ENCODE results near the gene CMTM3. TPM values are rescaled to one million over a fixed set of nuclear protein-coding genes. Genes with fewer than 3 reads are reported as not detected.

CMTM3 gene
- total and polyA plus RNA-seq, 4 donors = 1.6 to 12.2 (median 4.6) TPM

DNA sequence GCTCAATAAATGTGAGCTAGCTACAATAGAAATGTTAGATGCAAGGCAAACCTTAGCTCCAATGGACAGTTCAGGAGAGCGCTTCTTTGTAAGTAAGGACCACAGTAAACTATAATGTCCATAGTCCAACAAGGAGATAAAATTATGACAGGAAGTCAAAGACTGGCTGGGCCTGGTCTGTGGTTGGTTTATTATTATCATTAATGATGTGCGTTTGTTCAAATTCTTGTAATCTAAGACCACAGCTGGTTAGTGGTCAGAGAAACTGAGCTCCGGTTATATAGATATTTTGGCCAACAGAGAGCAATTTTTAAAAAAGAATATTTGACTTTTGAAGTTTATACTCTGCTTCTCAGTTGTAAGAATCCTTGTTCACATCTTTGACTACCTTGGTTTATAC is 30.0 kb upstream of the CMTM3 start:
- WGBS = 93% methylated on average over 3 of the region's 3 CpGs

DNA sequence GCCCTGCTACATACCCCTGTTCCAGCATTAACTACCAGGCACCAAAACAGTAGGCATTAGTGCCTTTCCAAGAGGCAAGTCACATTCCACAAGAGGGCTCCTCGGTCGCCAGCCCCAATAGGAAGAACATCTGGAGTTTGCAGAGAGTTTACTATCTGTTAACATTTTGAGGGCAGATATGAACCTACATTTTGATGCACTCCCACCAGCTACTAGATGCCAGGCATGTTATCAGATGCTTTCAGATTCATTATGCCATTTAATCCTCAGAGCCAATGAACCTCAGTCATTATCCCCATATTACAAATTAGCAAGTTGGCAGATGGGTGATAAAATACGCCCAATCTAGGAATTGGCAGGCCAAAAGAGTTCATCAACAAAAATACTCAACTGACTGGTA is 29.4 kb upstream of the CMTM3 start:
- Histone ChIP-seq H3K27me3 (ENCODE audit: control insufficient read depth in 4 of 4, insufficient read depth in 4 of 4, low read length in 3 of 4) (peaks cover 0 to 9% (median 0%) of the 10 kb centered on the region in 4 donors), H3K4me1 (ENCODE audit: control insufficient read depth in 4 of 4, insufficient read depth in 4 of 4, low read length in 3 of 4) (peaks cover 4 to 12% (median 5%) of the 10 kb centered on the region in 4 donors), H3K4me3 (ENCODE audit: low read depth in 1 of 3, low read length in 3 of 3) (no peak overlapping the region), H3K9me3 (ENCODE audit: control insufficient read depth in 4 of 4, low read length in 3 of 4) (no peaks in the 10 kb centered on the region), H3K36me3 (ENCODE audit: control insufficient read depth in 4 of 4, insufficient read depth in 3 of 4, low read depth in 1 of 4, low read length in 3 of 4) (no peaks in the 10 kb centered on the region), H3K27ac (ENCODE audit: low read depth in 1 of 2, low read length in 2 of 2) (no peak overlapping the region), H3K9ac (ENCODE audit: low read depth in 1 of 2, low read length in 2 of 2) (no peak overlapping the region)
- TF ChIP-seq, protein P1, sequence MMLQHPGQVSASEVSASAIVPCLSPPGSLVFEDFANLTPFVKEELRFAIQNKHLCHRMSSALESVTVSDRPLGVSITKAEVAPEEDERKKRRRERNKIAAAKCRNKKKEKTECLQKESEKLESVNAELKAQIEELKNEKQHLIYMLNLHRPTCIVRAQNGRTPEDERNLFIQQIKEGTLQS (IDR thresholded peaks at IDR 0.05) = no peak
- no peak for TF ChIP-seq YY1 (IDR thresholded peaks at IDR 0.05)
- TF ChIP-seq, protein P2, sequence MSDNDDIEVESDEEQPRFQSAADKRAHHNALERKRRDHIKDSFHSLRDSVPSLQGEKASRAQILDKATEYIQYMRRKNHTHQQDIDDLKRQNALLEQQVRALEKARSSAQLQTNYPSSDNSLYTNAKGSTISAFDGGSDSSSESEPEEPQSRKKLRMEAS (IDR thresholded peaks at IDR 0.05) = no peak
- no peak for TF ChIP-seq RAD21 (IDR thresholded peaks at IDR 0.05)
- TF ChIP-seq, protein P3, sequence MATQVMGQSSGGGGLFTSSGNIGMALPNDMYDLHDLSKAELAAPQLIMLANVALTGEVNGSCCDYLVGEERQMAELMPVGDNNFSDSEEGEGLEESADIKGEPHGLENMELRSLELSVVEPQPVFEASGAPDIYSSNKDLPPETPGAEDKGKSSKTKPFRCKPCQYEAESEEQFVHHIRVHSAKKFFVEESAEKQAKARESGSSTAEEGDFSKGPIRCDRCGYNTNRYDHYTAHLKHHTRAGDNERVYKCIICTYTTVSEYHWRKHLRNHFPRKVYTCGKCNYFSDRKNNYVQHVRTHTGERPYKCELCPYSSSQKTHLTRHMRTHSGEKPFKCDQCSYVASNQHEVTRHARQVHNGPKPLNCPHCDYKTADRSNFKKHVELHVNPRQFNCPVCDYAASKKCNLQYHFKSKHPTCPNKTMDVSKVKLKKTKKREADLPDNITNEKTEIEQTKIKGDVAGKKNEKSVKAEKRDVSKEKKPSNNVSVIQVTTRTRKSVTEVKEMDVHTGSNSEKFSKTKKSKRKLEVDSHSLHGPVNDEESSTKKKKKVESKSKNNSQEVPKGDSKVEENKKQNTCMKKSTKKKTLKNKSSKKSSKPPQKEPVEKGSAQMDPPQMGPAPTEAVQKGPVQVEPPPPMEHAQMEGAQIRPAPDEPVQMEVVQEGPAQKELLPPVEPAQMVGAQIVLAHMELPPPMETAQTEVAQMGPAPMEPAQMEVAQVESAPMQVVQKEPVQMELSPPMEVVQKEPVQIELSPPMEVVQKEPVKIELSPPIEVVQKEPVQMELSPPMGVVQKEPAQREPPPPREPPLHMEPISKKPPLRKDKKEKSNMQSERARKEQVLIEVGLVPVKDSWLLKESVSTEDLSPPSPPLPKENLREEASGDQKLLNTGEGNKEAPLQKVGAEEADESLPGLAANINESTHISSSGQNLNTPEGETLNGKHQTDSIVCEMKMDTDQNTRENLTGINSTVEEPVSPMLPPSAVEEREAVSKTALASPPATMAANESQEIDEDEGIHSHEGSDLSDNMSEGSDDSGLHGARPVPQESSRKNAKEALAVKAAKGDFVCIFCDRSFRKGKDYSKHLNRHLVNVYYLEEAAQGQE (IDR thresholded peaks at IDR 0.05) = no peak
- TF ChIP-seq RXRA (IDR thresholded peaks at IDR 0.05) = no peak
- no peak for TF ChIP-seq TAF1 (conservative IDR thresholded peaks at IDR 0.05)
- TF ChIP-seq JUND (IDR thresholded peaks at IDR 0.05) = no peak
- no peak for TF ChIP-seq HNF4A (conservative IDR thresholded peaks at IDR 0.05)
- TF ChIP-seq FOXA1 (IDR thresholded peaks at IDR 0.05) = no peak
- no peak for TF ChIP-seq SP1 (IDR thresholded peaks at IDR 0.05)
- TF ChIP-seq, protein P4, sequence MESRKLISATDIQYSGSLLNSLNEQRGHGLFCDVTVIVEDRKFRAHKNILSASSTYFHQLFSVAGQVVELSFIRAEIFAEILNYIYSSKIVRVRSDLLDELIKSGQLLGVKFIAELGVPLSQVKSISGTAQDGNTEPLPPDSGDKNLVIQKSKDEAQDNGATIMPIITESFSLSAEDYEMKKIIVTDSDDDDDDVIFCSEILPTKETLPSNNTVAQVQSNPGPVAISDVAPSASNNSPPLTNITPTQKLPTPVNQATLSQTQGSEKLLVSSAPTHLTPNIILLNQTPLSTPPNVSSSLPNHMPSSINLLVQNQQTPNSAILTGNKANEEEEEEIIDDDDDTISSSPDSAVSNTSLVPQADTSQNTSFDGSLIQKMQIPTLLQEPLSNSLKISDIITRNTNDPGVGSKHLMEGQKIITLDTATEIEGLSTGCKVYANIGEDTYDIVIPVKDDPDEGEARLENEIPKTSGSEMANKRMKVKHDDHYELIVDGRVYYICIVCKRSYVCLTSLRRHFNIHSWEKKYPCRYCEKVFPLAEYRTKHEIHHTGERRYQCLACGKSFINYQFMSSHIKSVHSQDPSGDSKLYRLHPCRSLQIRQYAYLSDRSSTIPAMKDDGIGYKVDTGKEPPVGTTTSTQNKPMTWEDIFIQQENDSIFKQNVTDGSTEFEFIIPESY (IDR thresholded peaks at IDR 0.05) = no peak
- no peak for TF ChIP-seq EGR1 (IDR thresholded peaks at IDR 0.05; ENCODE audit: low read depth in 2 of 2)
- no peak for DNase-seq (ENCODE audit: low spot score)
- WGBS = 99% methylated on average over 3 of the region's 3 CpGs

More for the DNA sequence above, 30.0 kb upstream of the CMTM3 start:
- Histone ChIP-seq H3K27ac (ENCODE audit: low read depth in 1 of 2, low read length in 2 of 2) (no peak overlapping the region), H3K4me3 (ENCODE audit: low read depth in 1 of 3, low read length in 3 of 3) (no peak overlapping the region), H3K36me3 (ENCODE audit: control insufficient read depth in 4 of 4, insufficient read depth in 3 of 4, low read depth in 1 of 4, low read length in 3 of 4) (no peaks in the 10 kb centered on the region), H3K4me1 (ENCODE audit: control insufficient read depth in 4 of 4, insufficient read depth in 4 of 4, low read length in 3 of 4) (peaks cover 4 to 12% (median 5%) of the 10 kb centered on the region in 4 donors), H3K27me3 (ENCODE audit: control insufficient read depth in 4 of 4, insufficient read depth in 4 of 4, low read length in 3 of 4) (peaks cover 0 to 9% (median 0%) of the 10 kb centered on the region in 4 donors), H3K9me3 (ENCODE audit: control insufficient read depth in 4 of 4, low read length in 3 of 4) (no peaks in the 10 kb centered on the region), H3K9ac (ENCODE audit: low read depth in 1 of 2, low read length in 2 of 2) (no peak overlapping the region)
- no peak for DNase-seq (ENCODE audit: low spot score)
- TF ChIP-seq, protein P2 (IDR thresholded peaks at IDR 0.05) = no peak
- TF ChIP-seq HNF4A (conservative IDR thresholded peaks at IDR 0.05) = no peak
- TF ChIP-seq, protein P3 (IDR thresholded peaks at IDR 0.05) = no peak
- no peak for TF ChIP-seq FOXA2 (IDR thresholded peaks at IDR 0.05)
- no peak for TF ChIP-seq JUND (IDR thresholded peaks at IDR 0.05)
- no peak for TF ChIP-seq FOXA1 (IDR thresholded peaks at IDR 0.05)
- TF ChIP-seq, protein P4 (IDR thresholded peaks at IDR 0.05) = no peak

Data from liver (tissue), 9 donors.